HEK293 (cell line): ENCODE data around the gene C11orf21.

ENCODE experiments used
- CTCF ChIA-PET: fragments of 350-600 bp; formaldehyde crosslinking; extraction: SDS; loops from one replicate; lab custom pipeline; 2021; ENCODE audit warnings: antibody characterized with exemption; lab: Yijun Ruan, JAX
- POLR2A ChIA-PET: fragments of 300-600 bp; formaldehyde crosslinking; extraction: SDS; loops from one replicate; lab custom pipeline; 2020; ENCODE audit warnings: antibody characterized with exemption, inconsistent platforms; lab: Yijun Ruan, JAX
- H3K27ac ChIP-seq: fragments of 200-500 bp; sonication (Bioruptor generic); 2 replicates; pipeline ENCODE4 v1.5.1; 2014; ENCODE audit warnings: low read depth, low read length, control low read depth, inconsistent platforms; ENCODE audit errors: extremely low read depth
- H3K36me3 ChIP-seq, 2 experiments: fragments of 200-500 bp in 1 of 2; sonication (Bioruptor generic) in 1 of 2; 1 replicate in 1 of 2; 2 replicates in 1 of 2; pipeline ENCODE4 v1.5.1; 2014 to 2017; ENCODE audit warnings: inconsistent platforms in 2 of 2, low read length in 2 of 2; ENCODE audit not compliant: control insufficient read depth in 2 of 2, insufficient read depth in 1 of 2
- H3K4me1 ChIP-seq: fragments of 200-500 bp; sonication (Bioruptor generic); 2 replicates; pipeline ENCODE4 v1.5.1; 2014; ENCODE audit warnings: mild to moderate bottlenecking, low read length, inconsistent platforms; ENCODE audit not compliant: control insufficient read depth, insufficient read depth
- H3K4me3 ChIP-seq: 2 replicates; pipeline ENCODE4 v1.5.1; 2011; ENCODE audit warnings: low read depth, mild to moderate bottlenecking, control low read depth, low read length, moderate library complexity
- H3K9me3 ChIP-seq: fragments of 200-500 bp; sonication (Bioruptor generic); 2 replicates; pipeline ENCODE4 v1.5.1; 2014; ENCODE audit warnings: low read depth, low read length, inconsistent platforms; ENCODE audit not compliant: control insufficient read depth, insufficient read depth
- BCL11B ChIP-seq: fragments of 450-650 bp; formaldehyde crosslinking; IDR thresholded peaks from 2 replicates; pipeline ENCODE4 v1.5.1; 2016; ENCODE audit warnings: low read depth, missing biosample characterization, missing genetic modification characterization
- FEZF1 ChIP-seq: fragments of 450-650 bp; formaldehyde crosslinking; IDR thresholded peaks from 2 replicates; pipeline ENCODE4 v1.5.1; 2016; ENCODE audit warnings: missing biosample characterization, missing genetic modification characterization
- MZF1 ChIP-seq: fragments of 450-650 bp; formaldehyde crosslinking; IDR thresholded peaks from 2 replicates; pipeline ENCODE4 v1.5.1; 2017; ENCODE audit warnings: missing biosample characterization, missing genetic modification characterization, borderline replicate concordance
- WT1 ChIP-seq: fragments of 450-650 bp; formaldehyde crosslinking; IDR thresholded peaks from 2 replicates; pipeline ENCODE4 v1.5.1; 2016; ENCODE audit warnings: missing biosample characterization, missing genetic modification characterization
- ZFP3 ChIP-seq: fragments of 450-650 bp; formaldehyde crosslinking; IDR thresholded peaks from 2 replicates; pipeline ENCODE4 v1.5.1; 2016; ENCODE audit warnings: low read depth, missing biosample characterization, missing genetic modification characterization
- ZFP41 ChIP-seq: fragments of 450-650 bp; formaldehyde crosslinking; IDR thresholded peaks from 2 replicates; pipeline ENCODE4 v1.5.1; 2016; ENCODE audit warnings: missing biosample characterization, missing genetic modification characterization, borderline replicate concordance
- ZNF121 ChIP-seq: fragments of 450-650 bp; formaldehyde crosslinking; IDR thresholded peaks from 2 replicates; pipeline ENCODE4 v1.5.1; 2016; ENCODE audit warnings: missing biosample characterization, missing genetic modification characterization
- ZNF148 ChIP-seq: fragments of 450-650 bp; formaldehyde crosslinking; IDR thresholded peaks from 2 replicates; pipeline ENCODE4 v1.5.0; 2017; ENCODE audit warnings: missing biosample characterization, missing genetic modification characterization, borderline replicate concordance
- ZNF157 ChIP-seq: fragments of 450-650 bp; formaldehyde crosslinking; IDR thresholded peaks from 2 replicates; pipeline ENCODE4 v1.5.1; 2016; ENCODE audit warnings: missing biosample characterization, missing genetic modification characterization
- ZNF214 ChIP-seq: fragments of 450-650 bp; formaldehyde crosslinking; IDR thresholded peaks from 2 replicates; pipeline ENCODE4 v1.5.1; 2017; ENCODE audit warnings: missing biosample characterization, mild to moderate bottlenecking, missing genetic modification characterization, borderline replicate concordance
- ZNF280D ChIP-seq: fragments of 450-650 bp; formaldehyde crosslinking; IDR thresholded peaks from 2 replicates; pipeline ENCODE4 v1.5.1; 2016; ENCODE audit warnings: missing biosample characterization, missing genetic modification characterization
- ZNF600 ChIP-seq: fragments of 450-650 bp; formaldehyde crosslinking; IDR thresholded peaks from 2 replicates; pipeline ENCODE4 v1.5.1; 2016; ENCODE audit warnings: missing biosample characterization, missing genetic modification characterization
- ZNF610 ChIP-seq: fragments of 450-650 bp; formaldehyde crosslinking; IDR thresholded peaks from 2 replicates; pipeline ENCODE4 v1.5.1; 2016; ENCODE audit warnings: missing biosample characterization, missing genetic modification characterization, borderline replicate concordance
- ZNF629 ChIP-seq: fragments of 450-650 bp; formaldehyde crosslinking; IDR thresholded peaks from 2 replicates; pipeline ENCODE4 v1.5.1; 2017; ENCODE audit warnings: missing biosample characterization, missing genetic modification characterization
- ZNF670 ChIP-seq: fragments of 450-650 bp; formaldehyde crosslinking; IDR thresholded peaks from 2 replicates; pipeline ENCODE4 v1.5.1; 2016; ENCODE audit warnings: missing biosample characterization, missing genetic modification characterization, low read depth
- ZNF704 ChIP-seq: fragments of 450-650 bp; formaldehyde crosslinking; IDR thresholded peaks from 2 replicates; pipeline ENCODE4 v1.5.1; 2016; ENCODE audit warnings: missing biosample characterization, missing genetic modification characterization
- ZNF776 ChIP-seq: fragments of 450-650 bp; formaldehyde crosslinking; IDR thresholded peaks from 2 replicates; pipeline ENCODE4 v1.5.0; 2017; ENCODE audit warnings: missing biosample characterization, missing genetic modification characterization, borderline replicate concordance
- ZSCAN16 ChIP-seq: fragments of 450-650 bp; formaldehyde crosslinking; IDR thresholded peaks from 2 replicates; pipeline ENCODE4 v1.5.1; 2016; ENCODE audit warnings: missing biosample characterization, missing genetic modification characterization

C11orf21 gene

DNA sequence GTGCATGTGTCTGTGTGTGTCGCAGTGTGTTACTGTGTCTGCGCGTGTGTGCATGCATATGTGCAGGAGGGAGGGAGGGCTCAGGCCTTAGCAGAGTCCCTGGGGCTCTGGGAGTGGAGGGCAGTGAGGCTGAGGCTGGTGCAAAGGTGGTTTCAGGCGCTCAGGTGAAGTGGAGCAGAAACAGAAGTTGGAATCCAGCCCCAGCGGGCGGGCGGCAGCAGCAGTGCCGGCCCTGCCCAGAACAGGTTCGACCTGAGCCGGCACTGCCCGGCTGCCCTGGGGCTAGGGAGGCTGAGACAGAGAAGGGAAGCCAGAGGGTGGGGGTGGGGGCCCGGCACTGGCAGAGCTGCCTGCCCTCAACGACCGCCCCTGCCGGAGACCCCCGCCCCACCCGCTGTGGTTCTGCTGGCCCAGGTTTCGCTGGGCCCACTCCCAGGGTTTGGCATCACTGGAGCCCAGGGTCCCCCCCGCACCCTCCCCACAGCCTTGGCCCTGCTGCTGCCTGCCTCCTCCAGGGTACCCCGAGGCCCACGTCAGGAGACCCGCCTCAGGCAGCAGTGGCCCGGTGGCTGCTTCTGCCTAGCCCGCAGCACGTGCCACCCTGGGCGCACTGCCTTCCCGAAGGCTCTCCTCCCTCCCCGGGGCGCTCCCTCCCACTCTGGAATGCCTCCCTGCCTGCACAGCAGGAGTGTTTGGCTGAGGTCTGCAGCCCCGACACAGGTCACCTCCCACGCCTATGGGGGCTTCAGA, 44.6 kb downstream of the C11orf21 start:
- H3K36me3 ChIP-seq, result no peaks in the 10 kb centered on the region
- H3K4me3 ChIP-seq, result no peak overlapping the region
- H3K4me1 ChIP-seq, result no peaks in the 10 kb centered on the region
- TF ChIP-seq ZSCAN16 (no peak), ZNF704 (tag by site-specific recombination) (no peak), WT1 (tag by site-specific recombination) (no peak), ZNF670 (no peak), ZNF610 (no peak), BCL11B (tag by site-specific recombination) (no peak), ZNF600 (tag by site-specific recombination) (no peak), ZNF629 (tag by site-specific recombination) (no peak)
- ChIA-PET CTCF (no interaction called here), POLR2A (no interaction called here)
- H3K27ac ChIP-seq, result no peak overlapping the region
- no peaks in the 10 kb centered on the region for H3K9me3 ChIP-seq

DNA sequence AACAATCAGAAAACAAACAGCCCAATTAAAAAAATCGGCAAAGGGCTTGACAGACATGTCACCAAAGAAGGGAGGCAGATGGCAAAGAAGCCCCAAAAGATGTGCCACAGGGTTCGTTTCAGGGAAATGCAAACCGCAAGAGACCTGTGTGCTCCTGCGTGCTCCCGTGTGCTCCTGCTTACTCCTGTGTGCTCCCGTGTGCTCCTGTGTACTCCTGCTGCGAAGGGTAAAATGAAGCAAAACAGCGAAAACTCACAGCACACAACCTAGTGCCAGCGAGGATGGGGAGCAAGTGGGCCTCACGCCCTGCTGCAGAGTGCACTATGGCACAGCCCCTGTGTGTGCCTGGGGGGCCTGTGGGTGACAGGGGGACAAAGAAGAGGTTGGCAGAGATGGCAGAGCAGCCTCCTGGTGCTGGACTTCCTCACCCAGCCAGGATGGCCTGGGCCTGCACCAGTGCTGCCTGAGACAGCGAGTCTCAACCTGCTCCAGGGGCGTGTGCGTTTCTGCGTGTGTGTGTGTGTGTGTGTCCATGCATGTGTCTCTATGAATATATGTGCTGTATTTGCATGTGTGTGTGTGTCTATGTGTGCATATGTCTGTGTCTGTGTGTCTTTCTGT, 45.3 kb downstream of the C11orf21 start:
- no peaks in the 10 kb centered on the region for H3K36me3 ChIP-seq
- no peak for TF ChIP-seq FEZF1 (tag by site-specific recombination)
- no peak for TF ChIP-seq ZNF121 (tag by site-specific recombination)
- no peak for TF ChIP-seq ZFP3 (tag by site-specific recombination)
- TF ChIP-seq ZNF776 (tag by site-specific recombination), result no peak
- TF ChIP-seq ZNF148 (tag by site-specific recombination), result no peak
- TF ChIP-seq, all 188 proteins: peak for 0
- no peaks in the 10 kb centered on the region for H3K9me3 ChIP-seq
- POLR2A ChIA-PET, result no interaction called here
- CTCF ChIA-PET, result no interaction called here
- H3K27ac ChIP-seq, result no peak overlapping the region
- no peaks in the 10 kb centered on the region for H3K4me1 ChIP-seq
- H3K4me3 ChIP-seq, result no peak overlapping the region

DNA sequence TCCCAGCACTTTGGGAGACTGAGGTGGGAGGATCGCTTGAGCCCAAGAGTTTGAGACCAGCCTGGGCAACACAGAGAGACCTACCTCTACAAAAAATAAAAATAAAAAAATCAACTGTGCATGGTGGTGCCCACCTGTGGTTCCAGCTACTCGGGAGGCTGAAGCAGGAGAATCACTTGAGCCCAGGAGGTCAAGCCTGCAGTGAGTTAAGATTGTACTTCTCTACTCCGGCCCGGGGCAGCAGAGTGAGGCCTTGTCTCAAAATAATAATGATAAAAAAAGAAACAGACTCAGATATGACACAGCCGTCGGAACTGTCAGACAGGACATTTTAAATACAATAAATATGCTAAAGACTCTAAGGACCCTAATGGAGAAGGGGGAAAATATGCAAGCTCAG, 49.7 kb downstream of the C11orf21 start:
- no peaks in the 10 kb centered on the region for H3K9me3 ChIP-seq
- CTCF ChIA-PET, result no interaction called here
- H3K4me1 ChIP-seq, result no peaks in the 10 kb centered on the region
- no peaks in the 10 kb centered on the region for H3K36me3 ChIP-seq
- no peak for TF ChIP-seq ZNF157 (tag by site-specific recombination)
- no peak for TF ChIP-seq ZNF280D (tag by site-specific recombination)
- TF ChIP-seq ZFP41 (tag by site-specific recombination), result no peak
- TF ChIP-seq ZNF214 (tag by site-specific recombination), result no peak
- TF ChIP-seq MZF1 (tag by site-specific recombination), result no peak
- POLR2A ChIA-PET, result no interaction called here
- H3K4me3 ChIP-seq, result no peak overlapping the region
- H3K27ac ChIP-seq, result no peak overlapping the region
